ENCODE data around the gene MRFAP1L1. TPM values are rescaled to one million over a fixed set of nuclear protein-coding genes. Genes with fewer than 3 reads are reported as not detected.

Gene MRFAP1L1
- total RNA-seq, 4 donors from 2014 or later = 56.9 to 99.9 (median 71.7) TPM

DNA sequence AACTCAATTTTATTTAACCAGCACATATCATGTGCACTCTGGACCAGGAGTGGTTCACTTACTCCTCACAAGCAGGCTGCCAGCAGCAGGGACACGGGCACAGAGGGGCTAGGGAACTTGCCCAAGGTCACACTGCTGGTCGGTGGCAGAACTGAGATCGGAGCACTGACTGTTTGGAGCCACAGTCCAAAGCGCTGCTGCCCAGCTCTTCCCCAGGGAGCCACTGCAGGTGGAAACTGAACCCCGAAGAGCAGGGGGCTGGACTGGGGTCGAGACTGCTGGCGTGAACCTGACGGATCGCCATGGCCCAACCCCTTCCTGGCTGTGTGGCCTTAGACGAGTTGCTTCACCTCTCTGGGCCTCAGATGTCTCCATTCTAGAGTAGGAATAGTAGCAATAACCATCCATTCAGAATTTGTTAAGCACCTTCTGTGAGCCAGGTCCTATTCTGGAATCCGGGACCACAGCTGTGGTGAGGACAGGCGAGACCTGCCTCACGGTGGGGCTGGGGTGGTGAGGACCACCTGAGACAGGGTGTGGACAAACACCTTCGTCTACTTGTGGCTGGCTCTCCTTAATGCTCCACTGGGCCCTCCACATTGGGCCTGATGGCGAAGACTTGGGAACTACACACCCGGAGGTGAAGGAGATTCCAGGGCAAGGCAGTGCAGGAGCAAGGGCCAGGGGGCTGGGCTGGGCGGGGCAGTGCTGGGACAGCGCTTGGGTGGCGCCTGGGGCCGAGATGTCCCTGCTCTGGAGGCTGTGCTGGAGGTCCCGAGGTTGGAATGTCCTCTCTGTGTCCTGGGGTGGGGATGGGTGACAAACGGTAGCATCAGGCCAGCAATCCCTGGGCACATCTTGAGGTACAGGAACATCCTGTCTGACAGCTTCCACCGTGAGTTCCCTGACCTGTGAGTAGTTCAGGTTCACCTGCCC, 40.9 kb upstream of the MRFAP1L1 start:
- Histone ChIP-seq H3K4me1 (peaks cover 0 to 9% of the 10 kb centered on the region in 2 donors), H3K9me3 (no peaks in the 10 kb centered on the region), H3K27ac (no peak overlapping the region), H3K27me3 (no peaks in the 10 kb centered on the region), H3K36me3 (no peaks in the 10 kb centered on the region), H3K4me3 (no peak overlapping the region)
- no peak for TF ChIP-seq POLR2A (IDR thresholded peaks at IDR 0.05)
- TF ChIP-seq, protein P1, sequence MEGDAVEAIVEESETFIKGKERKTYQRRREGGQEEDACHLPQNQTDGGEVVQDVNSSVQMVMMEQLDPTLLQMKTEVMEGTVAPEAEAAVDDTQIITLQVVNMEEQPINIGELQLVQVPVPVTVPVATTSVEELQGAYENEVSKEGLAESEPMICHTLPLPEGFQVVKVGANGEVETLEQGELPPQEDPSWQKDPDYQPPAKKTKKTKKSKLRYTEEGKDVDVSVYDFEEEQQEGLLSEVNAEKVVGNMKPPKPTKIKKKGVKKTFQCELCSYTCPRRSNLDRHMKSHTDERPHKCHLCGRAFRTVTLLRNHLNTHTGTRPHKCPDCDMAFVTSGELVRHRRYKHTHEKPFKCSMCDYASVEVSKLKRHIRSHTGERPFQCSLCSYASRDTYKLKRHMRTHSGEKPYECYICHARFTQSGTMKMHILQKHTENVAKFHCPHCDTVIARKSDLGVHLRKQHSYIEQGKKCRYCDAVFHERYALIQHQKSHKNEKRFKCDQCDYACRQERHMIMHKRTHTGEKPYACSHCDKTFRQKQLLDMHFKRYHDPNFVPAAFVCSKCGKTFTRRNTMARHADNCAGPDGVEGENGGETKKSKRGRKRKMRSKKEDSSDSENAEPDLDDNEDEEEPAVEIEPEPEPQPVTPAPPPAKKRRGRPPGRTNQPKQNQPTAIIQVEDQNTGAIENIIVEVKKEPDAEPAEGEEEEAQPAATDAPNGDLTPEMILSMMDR (IDR thresholded peaks at IDR 0.05) = no peak
- intact Hi-C loops (cut with DNase I; ENCODE audit: low total_unique reads) = no loop called here
- no peak for DNase-seq

DNA sequence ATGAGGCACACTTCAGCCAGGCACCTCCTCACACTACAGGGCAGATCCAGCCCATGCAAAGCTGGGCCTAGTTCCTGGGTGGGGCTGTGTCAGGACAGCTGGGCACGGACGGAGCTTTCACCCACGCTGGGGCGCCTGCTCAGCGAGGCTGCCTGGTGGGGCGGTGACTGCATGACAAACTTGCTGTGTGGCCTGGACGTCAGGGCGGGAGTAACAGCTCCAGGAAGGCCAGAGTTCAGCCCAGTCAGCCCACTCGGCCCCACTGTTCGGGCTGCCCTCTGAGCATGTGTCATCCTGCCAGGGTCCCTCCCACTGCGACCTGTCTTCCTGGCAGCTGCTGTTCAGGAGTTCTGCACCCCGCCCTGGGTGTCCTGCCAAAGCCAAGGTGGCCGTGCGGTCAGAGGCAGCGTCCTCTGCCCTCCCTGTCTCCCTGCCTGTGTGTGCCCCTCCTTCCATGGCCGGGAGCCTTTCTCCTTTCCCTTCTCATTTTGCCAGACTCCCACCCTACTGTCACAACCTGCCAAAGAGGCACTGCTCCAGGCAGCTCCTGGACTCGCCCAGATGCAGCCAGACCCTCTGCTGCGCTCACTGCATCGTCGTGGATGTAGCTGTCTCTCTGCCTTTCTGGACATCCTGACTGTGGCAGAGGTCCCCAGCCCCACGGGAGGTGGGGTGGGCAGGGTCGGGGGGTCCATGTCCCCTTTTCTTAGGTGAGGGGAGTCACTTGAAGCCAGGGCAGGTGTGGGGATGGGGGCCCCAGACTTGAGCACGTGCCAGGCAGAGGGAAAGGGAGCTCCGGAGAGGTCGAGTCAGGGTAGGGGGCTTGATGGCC, 39.9 kb upstream of the MRFAP1L1 start:
- TF ChIP-seq, protein P1 (IDR thresholded peaks at IDR 0.05) = no peak
- no peak for TF ChIP-seq POLR2A (IDR thresholded peaks at IDR 0.05)
- Histone ChIP-seq H3K9me3 (no peaks in the 10 kb centered on the region), H3K27ac (no peak overlapping the region), H3K4me3 (no peak overlapping the region), H3K36me3 (no peaks in the 10 kb centered on the region), H3K4me1 (peaks cover 0 to 9% of the 10 kb centered on the region in 2 donors), H3K27me3 (no peaks in the 10 kb centered on the region)
- peak; percentile 40 to 61 for DNase-seq
- intact Hi-C loops (cut with DNase I; ENCODE audit: low total_unique reads) = no loop called here

DNA sequence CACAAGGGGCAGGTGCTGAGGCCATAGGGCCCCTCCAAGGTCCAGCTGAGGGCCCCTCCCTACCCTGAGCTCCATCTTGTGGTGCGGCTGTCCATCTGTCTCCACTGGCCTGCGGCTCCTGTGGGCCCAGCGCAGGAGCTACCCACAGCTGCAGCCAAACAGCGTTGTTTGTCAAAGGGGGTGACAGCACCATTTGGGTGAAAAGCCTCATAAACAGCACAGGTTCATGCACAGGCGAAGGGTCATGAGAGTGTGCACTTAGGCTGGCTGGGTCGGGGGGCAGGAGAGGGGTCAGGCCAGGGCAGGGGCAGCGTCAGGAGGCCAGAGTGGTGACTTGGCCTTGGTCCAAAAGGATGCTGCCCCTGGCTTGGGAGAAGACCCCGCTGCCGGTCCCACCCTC, 38.6 kb upstream of the MRFAP1L1 start:
- intact Hi-C loops (cut with DNase I; ENCODE audit: low total_unique reads) = no loop called here
- Histone ChIP-seq H3K36me3 (no peaks in the 10 kb centered on the region), H3K9me3 (no peaks in the 10 kb centered on the region), H3K4me3 (no peak overlapping the region), H3K4me1 (peaks cover 0 to 9% of the 10 kb centered on the region in 2 donors), H3K27me3 (no peaks in the 10 kb centered on the region), H3K27ac (no peak overlapping the region)
- no peak for TF ChIP-seq POLR2A (IDR thresholded peaks at IDR 0.05)
- TF ChIP-seq, protein P1 (IDR thresholded peaks at IDR 0.05) = no peak
- DNase-seq = no peak

DNA sequence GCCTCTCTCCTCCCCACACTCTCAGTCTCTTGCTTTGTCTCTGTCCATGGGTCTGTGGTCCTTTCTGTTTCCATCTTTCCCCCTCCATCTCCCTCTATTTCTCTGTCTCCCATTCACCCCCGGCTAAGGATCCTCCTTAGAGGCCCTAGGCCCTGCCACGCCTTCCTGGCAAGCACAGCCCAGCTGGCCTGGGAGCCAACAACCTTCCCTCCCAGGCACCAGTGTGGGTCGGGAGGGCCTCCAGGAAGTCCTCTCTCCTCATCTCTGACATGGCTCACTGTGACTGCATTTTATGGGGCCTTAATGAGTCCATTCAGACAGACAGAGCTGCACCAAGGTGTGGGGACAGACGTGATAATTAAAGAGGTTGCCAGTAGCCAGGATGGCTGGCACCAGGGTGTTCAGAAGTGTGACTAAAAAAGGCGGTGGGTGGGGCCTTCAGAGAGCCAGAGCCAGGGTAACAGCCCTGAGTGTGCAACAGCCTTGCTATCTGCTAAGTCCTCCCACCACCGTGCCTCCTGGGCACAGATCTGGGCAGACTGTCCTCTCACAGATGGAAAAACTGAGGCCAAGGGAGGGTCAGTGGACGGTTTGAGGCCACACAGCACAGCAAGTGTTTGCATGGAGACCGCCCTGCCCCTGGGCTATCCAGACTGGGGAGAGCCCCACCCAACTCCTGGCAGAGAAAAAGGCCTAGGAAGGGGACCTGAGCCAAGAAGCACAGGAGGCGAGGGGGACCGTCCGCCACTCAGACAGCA, 37.8 kb upstream of the MRFAP1L1 start:
- Histone ChIP-seq H3K4me3 (no peak overlapping the region), H3K4me1 (peaks cover 0 to 9% of the 10 kb centered on the region in 2 donors), H3K27ac (no peak overlapping the region), H3K36me3 (no peaks in the 10 kb centered on the region), H3K9me3 (no peaks in the 10 kb centered on the region), H3K27me3 (no peaks in the 10 kb centered on the region)
- intact Hi-C loops (cut with DNase I; ENCODE audit: low total_unique reads) = no loop called here
- DNase-seq = no peak
- TF ChIP-seq, protein P1 (IDR thresholded peaks at IDR 0.05) = no peak
- TF ChIP-seq POLR2A (IDR thresholded peaks at IDR 0.05) = no peak

All from uterus (tissue), 4 donors.